T-cell (primary cell): ENCODE data around the gene TJP2. TPM values are rescaled to one million over a fixed set of nuclear protein-coding genes. Genes with fewer than 3 reads are reported as not detected.
A peak's percentile ranks its signal among the peaks of the same experiment; 100 is the strongest.

Source experiments
- ATAC-seq, 4 experiments: fragments of 200-7000 bp in 3 of 4; fragments of 150-1000 bp in 1 of 4; cut with Tn5 transposase; replicated peaks in 1 of 4; 1 replicate in 3 of 4; 2 replicates in 1 of 4; pipeline ENCODE4 v1.10.0; 2021; ENCODE audit warnings: moderate library complexity in 3 of 4, mild to moderate bottlenecking in 2 of 4, moderate number of reproducible peaks in 1 of 4
- CTCF ChIA-PET, 2 donors: fragments of 300-600 bp; sonication (Branson Sonifier 250); formaldehyde crosslinking; loops; one replicate each; lab custom pipeline; 2022; ENCODE audit warnings: antibody characterized with exemption in 2 of 2; lab: Charles Lee
- POLR2A ChIA-PET, 2 donors: fragments of 300-600 bp; sonication (Branson Sonifier 250); formaldehyde crosslinking; loops; one replicate each; lab custom pipeline; 2022; ENCODE audit warnings: antibody characterized with exemption in 2 of 2; lab: Charles Lee
- DNase-seq, 35 experiments: peaks; one replicate each; pipeline versions ENCODE4 v3.0.0 to v3.0.0-alpha.2; 2013 to 2023
- H3K27ac ChIP-seq: one replicate; pipeline ENCODE4 v1.5.1; 2013; ENCODE audit warnings: low read length
- H3K27me3 ChIP-seq, 2 experiments: replicated peaks in 1 of 2; 1 replicate in 1 of 2; 2 replicates in 1 of 2; pipeline versions ENCODE4 v1.6.1 to v1.7.0; 2013; ENCODE audit warnings: low read length in 1 of 2, mixed read lengths in 1 of 2; ENCODE audit not compliant: control insufficient read depth in 2 of 2, insufficient read depth in 2 of 2; ENCODE audit errors: extremely low read depth in 1 of 2
- H3K36me3 ChIP-seq, 2 donors: 1 replicate in 1 of 2; 2 replicates in 1 of 2; pipeline versions ENCODE4 v1.6.1 to v1.7.0; 2013; ENCODE audit warnings: low read length in 1 of 2; ENCODE audit not compliant: control insufficient read depth in 2 of 2, insufficient read depth in 1 of 2; ENCODE audit errors: extremely low read depth in 1 of 2
- H3K4me1 ChIP-seq, 2 experiments: 1 replicate in 1 of 2; 2 replicates in 1 of 2; pipeline versions ENCODE4 v1.6.1 to v1.7.0; 2013; ENCODE audit warnings: low read length in 2 of 2, mixed read lengths in 1 of 2; ENCODE audit not compliant: insufficient read depth in 2 of 2, control insufficient read depth in 1 of 2; ENCODE audit errors: extremely low read depth in 1 of 2
- H3K4me3 ChIP-seq, 2 donors: 1 replicate in 1 of 2; 2 replicates in 1 of 2; pipeline versions ENCODE4 v1.5.1 to v1.7.0; 2013; ENCODE audit warnings: mild to moderate bottlenecking in 2 of 2, low read length in 1 of 2, moderate library complexity in 1 of 2; ENCODE audit not compliant: control insufficient read depth in 1 of 2; ENCODE audit errors: extremely low read depth in 1 of 2
- H3K9me3 ChIP-seq: 2 replicates; pipeline ENCODE4 v1.7.0; 2013
- H3K27ac Mint-ChIP-seq, 2 donors: one replicate each; pipeline ENCODE4 v1.8.0; 2020 to 2021; ENCODE audit warnings: mild to moderate bottlenecking in 2 of 2, mixed read lengths in 2 of 2
- H3K27me3 Mint-ChIP-seq, 2 donors: one replicate each; pipeline ENCODE4 v1.8.0; 2021 to 2022; ENCODE audit warnings: mixed read lengths in 2 of 2
- H3K36me3 Mint-ChIP-seq: one replicate; pipeline ENCODE4 v1.8.0; 2021; ENCODE audit warnings: mixed read lengths
- H3K4me1 Mint-ChIP-seq, 3 donors: one replicate each; pipeline ENCODE4 v1.8.0; 2020 to 2022; ENCODE audit warnings: mixed read lengths in 3 of 3, mild to moderate bottlenecking in 1 of 3
- H3K4me3 Mint-ChIP-seq, 3 donors: one replicate each; pipeline ENCODE4 v1.8.0; 2020 to 2022; ENCODE audit warnings: mild to moderate bottlenecking in 3 of 3, mixed read lengths in 3 of 3, moderate library complexity in 3 of 3
- H3K9me3 Mint-ChIP-seq, 3 donors: one replicate each; pipeline ENCODE4 v1.8.0; 2020 to 2022; ENCODE audit warnings: mixed read lengths in 3 of 3
- WGBS: methylation state at CpG from one replicate; pipeline ENCODE4 v1.1.5; 2013; ENCODE audit warnings: missing lambda C conversion rate; ENCODE audit not compliant: insufficient coverage; 5-methylcytosine and 5-hydroxymethylcytosine counted together
- total RNA-seq, 35 experiments: library from RNA in 6 of 35; stranded (reverse) in 6 of 35; fragments of 120-200 nt in 1 of 35; gene quantifications; one replicate each; pipeline versions ENCODE4 v1.2.1 to v1.2.4 and lab custom pipeline; 2013 to 2026

TJP2 gene
- 10 to 100 TPM in 1 of 5 donors, 1 to 10 TPM in 4; 6.4 to 10.4 (median 6.6) TPM for total RNA-seq
- total RNA-seq (2013) = 5.0 TPM
- 0.06 to 2.0 (median 0.99) reads per million in 29 experiments for total RNA-seq (lab: John Stamatoyannopoulos, UW)

- no peaks in the 10 kb centered on the region for H3K9me3 ChIP-seq
- Mint-ChIP-seq H3K27me3 (peaks cover 34 to 38% of the 10 kb centered on the region in 2 donors), H3K36me3 (no peaks in the 10 kb centered on the region), H3K27ac (no peak within 1 kb of the TSS), H3K4me1 (peaks cover 26 to 53% (median 45%) of the 10 kb centered on the region in 3 donors), H3K9me3 (no peaks in the 10 kb centered on the region), H3K4me3 (peak within 1 kb of the TSS; percentile 78 to 82 (median 79))
- H3K4me3 ChIP-seq = peak within 1 kb of the TSS; percentile 54 to 73
- H3K27ac ChIP-seq = no peak within 1 kb of the TSS
- ATAC-seq (peak; percentile 55 to 73 (median 67)), DNase-seq (peak in 18 of 35 experiments; percentile 2 to 36 (median 12))
- CTCF ChIA-PET = no interaction called here
- no peaks in the 10 kb centered on the region for H3K36me3 ChIP-seq
- H3K27me3 ChIP-seq = peaks cover 0 to 23% of the 10 kb centered on the region in 2 experiments
- under 1% methylated on average over 93 of the region's 93 CpGs for WGBS
- POLR2A ChIA-PET = no interaction called here
- H3K4me1 ChIP-seq = peaks cover 3 to 20% of the 10 kb centered on the region in 2 experiments
Measured at GRCh38 chr9:69173891-69174615, at the start of gene TJP2. TJP2 (plus strand) TSS chr9:69174277; CDS start chr9:69174373, 96 bp downstream.

- H3K27ac ChIP-seq = no peak overlapping the region
- H3K36me3 ChIP-seq = no peaks in the 10 kb centered on the region
- Mint-ChIP-seq H3K36me3 (no peaks in the 10 kb centered on the region), H3K4me1 (no peaks in the 10 kb centered on the region), H3K4me3 (no peak overlapping the region), H3K9me3 (no peaks in the 10 kb centered on the region), H3K27me3 (no peaks in the 10 kb centered on the region), H3K27ac (no peak overlapping the region)
- H3K4me1 ChIP-seq = no peaks in the 10 kb centered on the region
- no peaks in the 10 kb centered on the region for H3K27me3 ChIP-seq
- CTCF ChIA-PET = no interaction called here
- DNase-seq (no peak), ATAC-seq (no peak)
- WGBS = 93% methylated on average over 12 of the region's 16 CpGs
- POLR2A ChIA-PET = no interaction called here
- H3K9me3 ChIP-seq = no peaks in the 10 kb centered on the region
- H3K4me3 ChIP-seq = no peak overlapping the region
Measured at GRCh38 chr9:69130456-69131441, 43.3 kb upstream of the TJP2 start.

- H3K36me3 Mint-ChIP-seq = no peaks in the 10 kb centered on the region
- Histone ChIP-seq H3K27me3 (no peaks in the 10 kb centered on the region), H3K4me1 (no peaks in the 10 kb centered on the region), H3K36me3 (no peaks in the 10 kb centered on the region), H3K4me3 (no peak overlapping the region), H3K27ac (no peak overlapping the region), H3K9me3 (no peaks in the 10 kb centered on the region)
- H3K4me3 Mint-ChIP-seq = no peak overlapping the region
- H3K27ac Mint-ChIP-seq = no peak overlapping the region
- H3K4me1 Mint-ChIP-seq = no peaks in the 10 kb centered on the region
- ATAC-seq (no peak), DNase-seq (no peak)
- no peaks in the 10 kb centered on the region for H3K9me3 Mint-ChIP-seq
- H3K27me3 Mint-ChIP-seq = no peaks in the 10 kb centered on the region
- no CpG with 5 or more reads among the region's 1 CpG for WGBS
- POLR2A ChIA-PET = no interaction called here
- CTCF ChIA-PET = no interaction called here
Measured at GRCh38 chr9:69131682-69132081, 42.4 kb upstream of the TJP2 start.

DNA sequence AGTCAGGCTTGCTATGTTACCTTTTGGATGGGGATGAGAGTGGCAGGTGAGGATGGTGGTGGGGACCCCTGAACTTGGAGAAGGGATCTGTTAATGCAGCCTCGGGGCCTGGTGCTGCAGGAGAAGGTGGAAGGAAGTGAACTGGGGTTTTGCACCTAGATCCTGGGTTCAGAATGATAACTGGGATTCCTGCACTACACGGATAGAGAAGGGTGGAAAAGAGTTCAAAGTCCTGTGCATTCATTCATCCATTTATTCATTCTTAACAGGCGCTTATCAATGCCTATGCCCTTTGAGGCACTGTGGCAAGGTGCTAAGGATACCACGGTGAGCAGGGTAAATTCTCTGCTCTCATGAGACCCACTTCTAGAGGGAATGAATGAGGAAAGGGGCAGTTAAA lies 41.7 kb upstream of the TJP2 start:
- Histone ChIP-seq H3K36me3 (no peaks in the 10 kb centered on the region), H3K4me3 (no peak overlapping the region), H3K27me3 (no peaks in the 10 kb centered on the region), H3K4me1 (no peaks in the 10 kb centered on the region), H3K27ac (no peak overlapping the region), H3K9me3 (no peaks in the 10 kb centered on the region)
- H3K27me3 Mint-ChIP-seq = no peaks in the 10 kb centered on the region
- H3K9me3 Mint-ChIP-seq = no peaks in the 10 kb centered on the region
- POLR2A ChIA-PET = no interaction called here
- H3K4me3 Mint-ChIP-seq = no peak overlapping the region
- no peaks in the 10 kb centered on the region for H3K4me1 Mint-ChIP-seq
- no peak overlapping the region for H3K27ac Mint-ChIP-seq
- no peak for ATAC-seq
- CTCF ChIA-PET = no interaction called here
- 100% methylated on average over 1 of the region's 4 CpGs for WGBS
- no peaks in the 10 kb centered on the region for H3K36me3 Mint-ChIP-seq
- DNase-seq = no peak

GRCh38 chr9:69134412-69134811 lies 39.7 kb upstream of the TJP2 start:
- H3K4me1 ChIP-seq = no peaks in the 10 kb centered on the region
- H3K36me3 Mint-ChIP-seq = no peaks in the 10 kb centered on the region
- ATAC-seq (no peak), DNase-seq (no peak)
- H3K9me3 ChIP-seq = no peaks in the 10 kb centered on the region
- H3K27ac ChIP-seq = no peak overlapping the region
- no peaks in the 10 kb centered on the region for H3K27me3 Mint-ChIP-seq
- no peak overlapping the region for H3K4me3 ChIP-seq
- ChIA-PET POLR2A (no interaction called here), CTCF (no interaction called here)
- H3K4me1 Mint-ChIP-seq = no peaks in the 10 kb centered on the region
- no peak overlapping the region for H3K4me3 Mint-ChIP-seq
- H3K27ac Mint-ChIP-seq = no peak overlapping the region
- no peaks in the 10 kb centered on the region for H3K9me3 Mint-ChIP-seq
- no peaks in the 10 kb centered on the region for H3K27me3 ChIP-seq
- WGBS = 82% methylated on average over 6 of the region's 6 CpGs
- no peaks in the 10 kb centered on the region for H3K36me3 ChIP-seq

- Mint-ChIP-seq H3K27ac (no peak overlapping the region), H3K27me3 (no peaks in the 10 kb centered on the region), H3K4me3 (no peak overlapping the region), H3K9me3 (no peaks in the 10 kb centered on the region), H3K4me1 (no peaks in the 10 kb centered on the region), H3K36me3 (no peaks in the 10 kb centered on the region)
- 82% methylated on average over 1 of the region's 2 CpGs for WGBS
- Histone ChIP-seq H3K27ac (no peak overlapping the region), H3K27me3 (no peaks in the 10 kb centered on the region), H3K4me3 (no peak overlapping the region), H3K4me1 (no peaks in the 10 kb centered on the region), H3K9me3 (no peaks in the 10 kb centered on the region), H3K36me3 (no peaks in the 10 kb centered on the region)
- ChIA-PET CTCF (no interaction called here), POLR2A (no interaction called here)
- ATAC-seq = no peak
- no peak for DNase-seq
Measured at GRCh38 chr9:69136185-69136584, 37.9 kb upstream of the TJP2 start.
